ENCODE data around the gene RAD51B. TPM values are rescaled to one million over a fixed set of nuclear protein-coding genes. Genes with fewer than 3 reads are reported as not detected.
A peak's percentile ranks its signal among the peaks of the same experiment; 100 is the strongest.

RAD51B gene
- polyA plus RNA-seq (2012; ENCODE audit: low read depth, missing spikeins) = 13.5 TPM

GRCh38 chr14:67819563-67820421, at the start of gene RAD51B:
Gene RAD51B, plus strand, starts transcription at chr14:67819779.
- peak; percentile 76 for FAIRE-seq
- peak; percentile 35 for DNase-seq (ENCODE audit: insufficient read length, low spot score)
- TF ChIP-seq SPI1 (IDR thresholded peaks at IDR 0.05; ENCODE audit: low read depth, low read length) (0 out of 2 replicates have a peak, but pooled peaks have one; percentile 9), PAX5 (IDR thresholded peaks at IDR 0.05; ENCODE audit: insufficient read depth, low read length, severe bottlenecking) (no peak), POU2F2 (IDR thresholded peaks at IDR 0.05; ENCODE audit: low read depth, low read length) (0 out of 2 replicates have a peak, but pooled peaks have one; percentile 33), TAF1 (IDR thresholded peaks at IDR 0.05; ENCODE audit: low read depth, low read length) (peak; percentile 38; the same call in 1 of the 2 replicates), POLR2AphosphoS5 (IDR thresholded peaks at IDR 0.05; ENCODE audit: low read depth, low read length) (peak; percentile 47; the same call in 1 of the 2 replicates), POLR2A (IDR thresholded peaks at IDR 0.05; ENCODE audit: low read depth, low read length) (peak; percentile 32; the same call in 1 of the 2 replicates)

GRCh38 chr14:67773844-67774377, 45.7 kb upstream of the RAD51B start:
- no peak for TF ChIP-seq PAX5 (IDR thresholded peaks at IDR 0.05; ENCODE audit: insufficient read depth, low read length, severe bottlenecking)
- no peak for TF ChIP-seq POLR2AphosphoS5 (IDR thresholded peaks at IDR 0.05; ENCODE audit: low read depth, low read length)
- DNase-seq (ENCODE audit: insufficient read length, low spot score) = no peak
- FAIRE-seq = no peak

- no peak for DNase-seq (ENCODE audit: insufficient read length, low spot score)
- no peak for FAIRE-seq
- no peak for TF ChIP-seq PAX5 (IDR thresholded peaks at IDR 0.05; ENCODE audit: insufficient read depth, low read length, severe bottlenecking)
- TF ChIP-seq POU2F2 (IDR thresholded peaks at IDR 0.05; ENCODE audit: low read depth, low read length) = no peak
- no peak for TF ChIP-seq POLR2A (IDR thresholded peaks at IDR 0.05; ENCODE audit: low read depth, low read length)
- no peak for TF ChIP-seq POLR2AphosphoS5 (IDR thresholded peaks at IDR 0.05; ENCODE audit: low read depth, low read length)
- no peak for TF ChIP-seq TAF1 (IDR thresholded peaks at IDR 0.05; ENCODE audit: low read depth, low read length)
- no peak for TF ChIP-seq SPI1 (IDR thresholded peaks at IDR 0.05; ENCODE audit: low read depth, low read length)
Observed at GRCh38 chr14:67776653-67777322, 42.8 kb upstream of the RAD51B start.

GRCh38 chr14:67778792-67779191, 40.8 kb upstream of the RAD51B start:
- DNase-seq (ENCODE audit: insufficient read length, low spot score) (no peak), FAIRE-seq (no peak)
- TF ChIP-seq PAX5 (IDR thresholded peaks at IDR 0.05; ENCODE audit: insufficient read depth, low read length, severe bottlenecking) = no peak
- TF ChIP-seq POLR2AphosphoS5 (IDR thresholded peaks at IDR 0.05; ENCODE audit: low read depth, low read length) = no peak
- no peak for TF ChIP-seq SPI1 (IDR thresholded peaks at IDR 0.05; ENCODE audit: low read depth, low read length)
- no peak for TF ChIP-seq TAF1 (IDR thresholded peaks at IDR 0.05; ENCODE audit: low read depth, low read length)
- no peak for TF ChIP-seq POLR2A (IDR thresholded peaks at IDR 0.05; ENCODE audit: low read depth, low read length)
- no peak for TF ChIP-seq POU2F2 (IDR thresholded peaks at IDR 0.05; ENCODE audit: low read depth, low read length)

GRCh38 chr14:67782090-67782489, 37.5 kb upstream of the RAD51B start:
- no peak for TF ChIP-seq POLR2A (IDR thresholded peaks at IDR 0.05; ENCODE audit: low read depth, low read length)
- TF ChIP-seq POLR2AphosphoS5 (IDR thresholded peaks at IDR 0.05; ENCODE audit: low read depth, low read length) = no peak
- TF ChIP-seq TAF1 (IDR thresholded peaks at IDR 0.05; ENCODE audit: low read depth, low read length) = no peak
- TF ChIP-seq PAX5 (IDR thresholded peaks at IDR 0.05; ENCODE audit: insufficient read depth, low read length, severe bottlenecking) = no peak
- TF ChIP-seq POU2F2 (IDR thresholded peaks at IDR 0.05; ENCODE audit: low read depth, low read length) = no peak
- no peak for TF ChIP-seq SPI1 (IDR thresholded peaks at IDR 0.05; ENCODE audit: low read depth, low read length)
- FAIRE-seq (no peak), DNase-seq (ENCODE audit: insufficient read length, low spot score) (no peak)

- TF ChIP-seq POLR2AphosphoS5 (IDR thresholded peaks at IDR 0.05; ENCODE audit: low read depth, low read length) (no peak), TAF1 (IDR thresholded peaks at IDR 0.05; ENCODE audit: low read depth, low read length) (no peak), POU2F2 (IDR thresholded peaks at IDR 0.05; ENCODE audit: low read depth, low read length) (no peak), SPI1 (IDR thresholded peaks at IDR 0.05; ENCODE audit: low read depth, low read length) (no peak), PAX5 (IDR thresholded peaks at IDR 0.05; ENCODE audit: insufficient read depth, low read length, severe bottlenecking) (no peak), POLR2A (IDR thresholded peaks at IDR 0.05; ENCODE audit: low read depth, low read length) (no peak)
- no peak for FAIRE-seq
- DNase-seq (ENCODE audit: insufficient read length, low spot score) = no peak
Observed at GRCh38 chr14:67784244-67784823, 35.2 kb upstream of the RAD51B start.

- DNase-seq (ENCODE audit: insufficient read length, low spot score) (no peak), FAIRE-seq (no peak)
- TF ChIP-seq SPI1 (IDR thresholded peaks at IDR 0.05; ENCODE audit: low read depth, low read length) (no peak), POU2F2 (IDR thresholded peaks at IDR 0.05; ENCODE audit: low read depth, low read length) (no peak), PAX5 (IDR thresholded peaks at IDR 0.05; ENCODE audit: insufficient read depth, low read length, severe bottlenecking) (no peak), POLR2A (IDR thresholded peaks at IDR 0.05; ENCODE audit: low read depth, low read length) (no peak), TAF1 (IDR thresholded peaks at IDR 0.05; ENCODE audit: low read depth, low read length) (no peak), POLR2AphosphoS5 (IDR thresholded peaks at IDR 0.05; ENCODE audit: low read depth, low read length) (no peak)
Observed at GRCh38 chr14:67785270-67786109, 34.1 kb upstream of the RAD51B start.

- no peak for DNase-seq (ENCODE audit: insufficient read length, low spot score)
- TF ChIP-seq PAX5 (IDR thresholded peaks at IDR 0.05; ENCODE audit: insufficient read depth, low read length, severe bottlenecking) = no peak
- TF ChIP-seq POLR2AphosphoS5 (IDR thresholded peaks at IDR 0.05; ENCODE audit: low read depth, low read length) = no peak
- no peak for TF ChIP-seq POU2F2 (IDR thresholded peaks at IDR 0.05; ENCODE audit: low read depth, low read length)
- no peak for TF ChIP-seq TAF1 (IDR thresholded peaks at IDR 0.05; ENCODE audit: low read depth, low read length)
- no peak for TF ChIP-seq POLR2A (IDR thresholded peaks at IDR 0.05; ENCODE audit: low read depth, low read length)
- no peak for FAIRE-seq
Observed at GRCh38 chr14:67787673-67788072, 31.9 kb upstream of the RAD51B start.

Measured in GM12891 (cell line).